Loucy (cell line): Measurements from ENCODE around the gene AIF1L.

ENCODE experiments used
- H2AFZ ChIP-seq: fragments of 200-600 bp; sonication (generic); 2 replicates; pipeline ENCODE4 v1.6.0; 2016; ENCODE audit warnings: antibody characterized with exemption, mild to moderate bottlenecking, low read length, moderate library complexity
- H3F3A ChIP-seq: fragments of 200-600 bp; 2 replicates; pipeline ENCODE4 v1.6.0; 2016; ENCODE audit warnings: antibody characterized with exemption, low read depth, mild to moderate bottlenecking
- H3K27me3 ChIP-seq: fragments of 200-600 bp; sonication (generic); 2 replicates; pipeline ENCODE4 v1.6.1; 2014; ENCODE audit warnings: low read length, mild to moderate bottlenecking; ENCODE audit not compliant: insufficient read depth, poor library complexity, severe bottlenecking
- H3K36me3 ChIP-seq: fragments of 200-600 bp; sonication (generic); 2 replicates; pipeline ENCODE4 v1.6.1; 2016; ENCODE audit warnings: low read length; ENCODE audit not compliant: insufficient read depth
- H3K4me1 ChIP-seq: fragments of 200-600 bp; sonication (generic); 2 replicates; pipeline ENCODE4 v1.5.1; 2014; ENCODE audit warnings: low read length, mild to moderate bottlenecking; ENCODE audit not compliant: insufficient read depth, poor library complexity, severe bottlenecking
- H3K4me2 ChIP-seq: fragments of 200-600 bp; sonication (generic); 2 replicates; pipeline ENCODE4 v1.6.0; 2014; ENCODE audit warnings: antibody characterized with exemption, low read length, low read depth, mild to moderate bottlenecking; ENCODE audit not compliant: poor library complexity, severe bottlenecking
- H3K4me3 ChIP-seq: fragments of 200-600 bp; sonication (generic); 2 replicates; pipeline ENCODE4 v1.5.1; 2014; ENCODE audit warnings: low read length, mild to moderate bottlenecking, mixed read lengths; ENCODE audit not compliant: poor library complexity, severe bottlenecking
- H3K79me2 ChIP-seq: fragments of 200-600 bp; sonication (generic); 2 replicates; pipeline ENCODE4 v1.6.1; 2014; ENCODE audit warnings: low read length; ENCODE audit not compliant: insufficient read depth
- H3K9ac ChIP-seq: fragments of 200-600 bp; sonication (generic); 2 replicates; pipeline ENCODE4 v1.6.0; 2014; ENCODE audit warnings: mild to moderate bottlenecking, low read depth, low read length, moderate library complexity; ENCODE audit not compliant: poor library complexity, severe bottlenecking
- H3K9me2 ChIP-seq: fragments of 200-600 bp; sonication (generic); replicated peaks from 2 replicates; pipeline ENCODE4 v1.6.1; 2016; ENCODE audit warnings: low read depth, low read length, mixed read lengths
- H3K9me3 ChIP-seq: fragments of 200-600 bp; sonication (generic); 2 replicates; pipeline ENCODE4 v1.6.1; 2014; ENCODE audit warnings: mild to moderate bottlenecking, antibody characterized with exemption, low read length, low read depth; ENCODE audit not compliant: insufficient read depth
- H4K20me1 ChIP-seq: fragments of 200-600 bp; sonication (generic); 2 replicates; pipeline ENCODE4 v1.6.0; 2014; ENCODE audit warnings: antibody characterized with exemption, low read length, mild to moderate bottlenecking; ENCODE audit not compliant: insufficient read depth, poor library complexity, severe bottlenecking
- CTCF ChIP-seq: fragments of 200-600 bp; sonication (generic); conservative IDR thresholded peaks from 2 replicates; pipeline ENCODE4 v1.5.1; 2014; ENCODE audit warnings: mild to moderate bottlenecking, antibody characterized with exemption, low read length
- EZH2phosphoT487 ChIP-seq: fragments of 200-600 bp; IDR thresholded peaks from 2 replicates; pipeline ENCODE4 v1.6.1; 2018; ENCODE audit warnings: antibody characterized with exemption, mild to moderate bottlenecking, moderate library complexity, borderline replicate concordance

AIF1L gene

GRCh38 chr9:131078427-131079366, 17.6 kb upstream of the AIF1L start:
- H3K9ac ChIP-seq: no peak overlapping the region
- no peaks in the 10 kb centered on the region for H3K9me3 ChIP-seq
- no peaks in the 10 kb centered on the region for H3K27me3 ChIP-seq
- H3K36me3 ChIP-seq: no peaks in the 10 kb centered on the region
- no peaks in the 10 kb centered on the region for H4K20me1 ChIP-seq
- H3F3A ChIP-seq: no peaks in the 10 kb centered on the region
- no peak for TF ChIP-seq CTCF
- TF ChIP-seq EZH2phosphoT487: no peak
- H3K79me2 ChIP-seq: no peaks in the 10 kb centered on the region
- no peak overlapping the region for H3K4me3 ChIP-seq
- no peak overlapping the region for H3K4me2 ChIP-seq
- H3K9me2 ChIP-seq: no peaks in the 10 kb centered on the region
- no peak overlapping the region for H2AFZ ChIP-seq
- no peaks in the 10 kb centered on the region for H3K4me1 ChIP-seq

GRCh38 chr9:131080589-131080988, 15.7 kb upstream of the AIF1L start:
- Histone ChIP-seq H4K20me1 (no peaks in the 10 kb centered on the region), H3K4me2 (no peak overlapping the region), H3K9ac (no peak overlapping the region), H3K4me1 (no peaks in the 10 kb centered on the region), H3K9me2 (no peaks in the 10 kb centered on the region), H3K79me2 (no peaks in the 10 kb centered on the region), H3K4me3 (no peak overlapping the region), H3K27me3 (no peaks in the 10 kb centered on the region), H3K36me3 (no peaks in the 10 kb centered on the region), H2AFZ (no peak overlapping the region), H3K9me3 (no peaks in the 10 kb centered on the region), H3F3A (no peaks in the 10 kb centered on the region)
- TF ChIP-seq CTCF (no peak), EZH2phosphoT487 (no peak)

GRCh38 chr9:131081868-131082267, 14.5 kb upstream of the AIF1L start:
- H2AFZ ChIP-seq: no peak overlapping the region
- no peaks in the 10 kb centered on the region for H3K9me2 ChIP-seq
- no peaks in the 10 kb centered on the region for H3K9me3 ChIP-seq
- TF ChIP-seq CTCF: no peak
- no peak for TF ChIP-seq EZH2phosphoT487
- H3F3A ChIP-seq: no peaks in the 10 kb centered on the region
- no peaks in the 10 kb centered on the region for H3K4me1 ChIP-seq
- no peaks in the 10 kb centered on the region for H4K20me1 ChIP-seq
- H3K27me3 ChIP-seq: no peaks in the 10 kb centered on the region
- no peaks in the 10 kb centered on the region for H3K36me3 ChIP-seq
- H3K4me3 ChIP-seq: no peak overlapping the region
- no peaks in the 10 kb centered on the region for H3K79me2 ChIP-seq
- no peak overlapping the region for H3K4me2 ChIP-seq
- no peak overlapping the region for H3K9ac ChIP-seq
